ENCODE results near the gene RIMBP2.
"Not testable (repeated sequence)": the region's sequence is repeated elsewhere in the genome, so short reads cannot be mapped to it uniquely, and the experiment has no call there.

The RIMBP2 gene

GRCh38 chr12:130695061-130695460 lies 21.0 kb downstream of the RIMBP2 start:
- Histone ChIP-seq H3K79me2 (ENCODE audit: low read length) (no peaks in the 10 kb centered on the region), H3K27ac (ENCODE audit: low read length) (no peak overlapping the region), H3K9me2 (replicated peaks; ENCODE audit: insufficient read depth, low read length) (no peaks in the 10 kb centered on the region), H3K4me3 (ENCODE audit: low read length) (no peak overlapping the region), H3K4me1 (ENCODE audit: low read length) (no peaks in the 10 kb centered on the region), H3K36me3 (replicated peaks; ENCODE audit: insufficient read depth, low read length) (no peaks in the 10 kb centered on the region), H3K9me3 (replicated peaks; ENCODE audit: insufficient read depth, low read length) (no peaks in the 10 kb centered on the region), H3K27me3 (replicated peaks; ENCODE audit: insufficient read depth, low read length) (no peaks in the 10 kb centered on the region), H3K9ac (ENCODE audit: low read length) (no peak overlapping the region), H4K20me1 (ENCODE audit: insufficient read depth, low read length) (no peaks in the 10 kb centered on the region), H2AFZ (ENCODE audit: low read length) (no peak overlapping the region), H3F3A (ENCODE audit: insufficient read depth, low read length) (no peaks in the 10 kb centered on the region), H3K4me2 (ENCODE audit: low read depth, low read length) (no peak overlapping the region)
- TF ChIP-seq EZH2 (optimal IDR thresholded peaks at IDR 0.05; ENCODE audit: low read depth, low read length) (no peak), EZH2phosphoT487 (IDR thresholded peaks at IDR 0.05; ENCODE audit: low read length) (no peak)
- TF ChIP-seq, protein P1, sequence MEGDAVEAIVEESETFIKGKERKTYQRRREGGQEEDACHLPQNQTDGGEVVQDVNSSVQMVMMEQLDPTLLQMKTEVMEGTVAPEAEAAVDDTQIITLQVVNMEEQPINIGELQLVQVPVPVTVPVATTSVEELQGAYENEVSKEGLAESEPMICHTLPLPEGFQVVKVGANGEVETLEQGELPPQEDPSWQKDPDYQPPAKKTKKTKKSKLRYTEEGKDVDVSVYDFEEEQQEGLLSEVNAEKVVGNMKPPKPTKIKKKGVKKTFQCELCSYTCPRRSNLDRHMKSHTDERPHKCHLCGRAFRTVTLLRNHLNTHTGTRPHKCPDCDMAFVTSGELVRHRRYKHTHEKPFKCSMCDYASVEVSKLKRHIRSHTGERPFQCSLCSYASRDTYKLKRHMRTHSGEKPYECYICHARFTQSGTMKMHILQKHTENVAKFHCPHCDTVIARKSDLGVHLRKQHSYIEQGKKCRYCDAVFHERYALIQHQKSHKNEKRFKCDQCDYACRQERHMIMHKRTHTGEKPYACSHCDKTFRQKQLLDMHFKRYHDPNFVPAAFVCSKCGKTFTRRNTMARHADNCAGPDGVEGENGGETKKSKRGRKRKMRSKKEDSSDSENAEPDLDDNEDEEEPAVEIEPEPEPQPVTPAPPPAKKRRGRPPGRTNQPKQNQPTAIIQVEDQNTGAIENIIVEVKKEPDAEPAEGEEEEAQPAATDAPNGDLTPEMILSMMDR (IDR thresholded peaks at IDR 0.05; ENCODE audit: low read length), result no peak
- DNase-seq, result no peak

DNA sequence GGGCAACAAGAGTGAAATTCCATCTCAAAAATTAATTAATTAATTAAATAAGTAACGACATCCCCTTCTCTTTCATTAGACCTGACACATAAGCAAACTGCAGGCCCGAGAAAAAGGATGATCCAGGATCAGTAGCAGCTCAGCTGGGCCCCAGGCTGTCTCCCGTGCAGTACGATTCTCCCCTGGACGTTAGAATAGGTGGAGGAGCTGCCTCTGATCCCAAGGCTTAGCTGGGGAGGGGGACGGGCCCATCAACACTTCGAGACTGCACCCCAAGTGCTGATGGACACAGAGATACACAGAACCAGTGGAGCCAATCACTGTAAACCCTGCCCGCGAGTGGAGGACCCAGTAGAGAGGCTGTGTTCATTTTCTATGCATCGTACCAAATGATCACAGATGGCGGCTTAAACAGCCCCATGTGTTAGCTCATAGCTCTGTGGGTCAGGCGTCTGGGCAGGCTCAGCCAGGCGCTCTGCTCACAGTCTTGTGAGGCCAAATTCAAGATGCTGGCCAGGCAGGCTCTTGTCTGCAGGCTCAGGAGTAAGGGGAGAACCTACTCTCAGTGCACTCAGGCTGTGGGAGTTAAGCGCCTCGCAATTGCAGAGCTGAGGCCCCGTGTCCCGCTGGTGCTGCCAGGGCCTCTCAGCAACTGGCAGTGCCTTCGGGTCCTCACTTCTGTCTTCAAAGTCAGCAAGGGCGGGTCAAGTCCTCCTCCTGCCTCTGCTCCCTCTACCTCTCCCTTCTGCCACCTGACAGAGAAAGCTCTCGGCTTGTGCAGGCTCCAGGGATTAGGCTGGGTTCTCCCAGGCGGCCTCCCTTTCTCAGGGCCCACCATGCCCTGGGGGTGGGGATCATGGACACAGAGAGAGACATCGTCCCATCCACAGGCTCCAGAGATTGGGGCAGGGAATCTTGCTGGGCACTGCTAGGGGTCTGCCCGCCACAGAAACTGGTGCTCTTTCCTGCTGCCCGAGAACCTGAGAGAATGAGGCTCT lies 26.4 kb downstream of the RIMBP2 start:
- Histone ChIP-seq H3K4me3 (ENCODE audit: low read length) (no peak overlapping the region), H3K36me3 (replicated peaks; ENCODE audit: insufficient read depth, low read length) (no peaks in the 10 kb centered on the region), H3K79me2 (ENCODE audit: low read length) (no peaks in the 10 kb centered on the region), H2AFZ (ENCODE audit: low read length) (no peak overlapping the region), H3K27me3 (replicated peaks; ENCODE audit: insufficient read depth, low read length) (no peaks in the 10 kb centered on the region), H3K4me1 (ENCODE audit: low read length) (no peaks in the 10 kb centered on the region), H3F3A (ENCODE audit: insufficient read depth, low read length) (no peaks in the 10 kb centered on the region), H3K9me3 (replicated peaks; ENCODE audit: insufficient read depth, low read length) (no peaks in the 10 kb centered on the region), H4K20me1 (ENCODE audit: insufficient read depth, low read length) (no peaks in the 10 kb centered on the region), H3K27ac (ENCODE audit: low read length) (no peak overlapping the region), H3K9me2 (replicated peaks; ENCODE audit: insufficient read depth, low read length) (no peaks in the 10 kb centered on the region), H3K4me2 (ENCODE audit: low read depth, low read length) (no peak overlapping the region), H3K9ac (ENCODE audit: low read length) (no peak overlapping the region)
- DNase-seq, result no peak
- no peak for TF ChIP-seq EZH2 (optimal IDR thresholded peaks at IDR 0.05; ENCODE audit: low read depth, low read length)
- TF ChIP-seq, protein P1 (IDR thresholded peaks at IDR 0.05; ENCODE audit: low read length), result no peak
- no peak for TF ChIP-seq EZH2phosphoT487 (IDR thresholded peaks at IDR 0.05; ENCODE audit: low read length)

- H3K9me3 ChIP-seq (replicated peaks; ENCODE audit: insufficient read depth, low read length); H3K79me2 ChIP-seq (ENCODE audit: low read length); H4K20me1 ChIP-seq (ENCODE audit: insufficient read depth, low read length); H3K27ac ChIP-seq (ENCODE audit: low read length); H3K4me3 ChIP-seq (ENCODE audit: low read length); H3K4me2 ChIP-seq (ENCODE audit: low read depth, low read length); H3K27me3 ChIP-seq (replicated peaks; ENCODE audit: insufficient read depth, low read length); H3K36me3 ChIP-seq (replicated peaks; ENCODE audit: insufficient read depth, low read length); H3K9ac ChIP-seq (ENCODE audit: low read length); H3K4me1 ChIP-seq (ENCODE audit: low read length); H2AFZ ChIP-seq (ENCODE audit: low read length); H3F3A ChIP-seq (ENCODE audit: insufficient read depth, low read length); H3K9me2 ChIP-seq (replicated peaks; ENCODE audit: insufficient read depth, low read length); DNase-seq: not testable (repeated sequence)
Measured at GRCh38 chr12:130688999-130689398, 27.1 kb downstream of the RIMBP2 start.
